ENCODE data around the gene TMEM116.
"Not testable (repeated sequence)": the region's sequence is repeated elsewhere in the genome, so short reads cannot be mapped to it uniquely, and the experiment has no call there.

Gene TMEM116

DNA sequence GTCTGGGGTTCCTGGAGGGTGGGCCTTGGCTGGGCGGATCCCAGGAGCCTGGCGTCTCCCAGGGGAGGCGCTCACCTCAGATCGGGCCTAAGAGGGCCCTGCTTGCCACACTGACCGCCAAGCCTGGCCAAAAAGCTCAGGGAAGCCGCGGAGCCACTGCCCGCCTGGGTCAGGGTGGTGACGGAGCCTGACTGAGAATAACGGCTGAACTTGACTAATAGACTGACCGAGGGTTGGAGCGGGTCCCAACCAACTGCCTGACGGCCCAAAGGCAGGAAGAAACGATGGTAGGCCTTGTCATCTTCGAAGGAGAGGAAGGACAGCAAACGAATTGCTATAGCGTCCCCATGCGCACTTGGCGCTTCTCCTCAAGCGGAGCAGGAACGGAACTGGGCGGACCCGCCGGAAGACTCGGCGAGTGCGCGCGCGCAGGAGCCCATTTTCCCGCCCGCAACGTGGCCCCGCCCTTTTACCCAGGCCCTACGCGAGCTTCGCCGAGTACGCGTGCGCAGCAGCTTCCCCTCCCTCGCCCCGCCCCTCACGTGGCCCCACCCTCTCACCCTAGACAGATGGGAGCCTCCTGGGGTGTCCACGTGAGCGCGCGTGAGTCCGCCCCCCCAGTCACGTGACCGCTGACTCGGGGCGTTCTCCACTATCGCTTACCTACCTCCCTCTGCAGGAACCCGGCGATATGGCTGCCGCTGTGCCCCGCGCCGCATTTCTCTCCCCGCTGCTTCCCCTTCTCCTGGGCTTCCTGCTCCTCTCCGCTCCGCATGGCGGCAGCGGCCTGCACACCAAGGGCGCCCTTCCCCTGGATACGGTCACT lies at the start of gene TMEM116, which contains the start of gene ERP29:
Gene TMEM116, minus strand, starts transcription at position 391 of the 826 bp plus-strand sequence. CDS start 7,895 bp downstream, outside the sequence.
Gene ERP29, plus strand, starts transcription at position 652 of the 826 bp plus-strand sequence. Its CDS starts 40 bp downstream, at position 692.
- H3K36me3 ChIP-seq (ENCODE audit: control insufficient read depth, insufficient read depth, low read length): no peaks in the 10 kb centered on the region
- no peak within 1 kb of the TSS for H3K27ac ChIP-seq (ENCODE audit: low read length)
- H3K4me3 ChIP-seq (ENCODE audit: low read length): peak within 1 kb of the TSS; percentile 92
- no peaks in the 10 kb centered on the region for H3K27me3 ChIP-seq (ENCODE audit: control insufficient read depth, insufficient read depth, low read length)
- H3K4me1 ChIP-seq (ENCODE audit: control insufficient read depth, insufficient read depth, low read length): peaks cover 2% of the 10 kb centered on the region
- WGBS (ENCODE audit: insufficient coverage, insufficient read length): no CpG with 5 or more reads among the region's 67 CpGs
- no peaks in the 10 kb centered on the region for H3K9me3 ChIP-seq (ENCODE audit: control insufficient read depth, insufficient read depth, low read length)
- peak; percentile 98 for DNase-seq (ENCODE audit: low read depth, low spot score)

- no peak for DNase-seq (ENCODE audit: low read depth, low spot score)
- H3K27me3 ChIP-seq (ENCODE audit: control insufficient read depth, insufficient read depth, low read length): no peaks in the 10 kb centered on the region
- no peak overlapping the region for H3K27ac ChIP-seq (ENCODE audit: low read length)
- H3K4me3 ChIP-seq (ENCODE audit: low read length): no peak overlapping the region
- no peaks in the 10 kb centered on the region for H3K9me3 ChIP-seq (ENCODE audit: control insufficient read depth, insufficient read depth, low read length)
- H3K4me1 ChIP-seq (ENCODE audit: control insufficient read depth, insufficient read depth, low read length): no peaks in the 10 kb centered on the region
- peaks cover 8% of the 10 kb centered on the region; the same call in 1 of the 2 replicates for H3K36me3 ChIP-seq (ENCODE audit: control insufficient read depth, insufficient read depth, low read length)
- WGBS (ENCODE audit: insufficient coverage, insufficient read length): no CpG with 5 or more reads among the region's 2 CpGs
Observed at GRCh38 chr12:112061137-112061536, 48.2 kb upstream of the TMEM116 start.

- Histone ChIP-seq H3K4me3 (ENCODE audit: low read length) (no peak overlapping the region), H3K9me3 (ENCODE audit: control insufficient read depth, insufficient read depth, low read length) (no peaks in the 10 kb centered on the region), H3K27ac (ENCODE audit: low read length) (no peak overlapping the region), H3K27me3 (ENCODE audit: control insufficient read depth, insufficient read depth, low read length) (no peaks in the 10 kb centered on the region), H3K36me3 (ENCODE audit: control insufficient read depth, insufficient read depth, low read length) (peaks cover 13% of the 10 kb centered on the region; the same call in 1 of the 2 replicates), H3K4me1 (ENCODE audit: control insufficient read depth, insufficient read depth, low read length) (no peaks in the 10 kb centered on the region)
- DNase-seq (ENCODE audit: low read depth, low spot score): no peak
- no CpG with 5 or more reads among the region's 13 CpGs for WGBS (ENCODE audit: insufficient coverage, insufficient read length)
Observed at GRCh38 chr12:112049351-112049750, 36.4 kb upstream of the TMEM116 start.

GRCh38 chr12:112046003-112046402 lies 33.0 kb upstream of the TMEM116 start:
- Histone ChIP-seq H3K27ac (ENCODE audit: low read length) (no peak overlapping the region), H3K9me3 (ENCODE audit: control insufficient read depth, insufficient read depth, low read length) (no peaks in the 10 kb centered on the region), H3K36me3 (ENCODE audit: control insufficient read depth, insufficient read depth, low read length) (peaks cover 14% of the 10 kb centered on the region; the same call in 1 of the 2 replicates), H3K4me1 (ENCODE audit: control insufficient read depth, insufficient read depth, low read length) (no peaks in the 10 kb centered on the region), H3K27me3 (ENCODE audit: control insufficient read depth, insufficient read depth, low read length) (no peaks in the 10 kb centered on the region), H3K4me3 (ENCODE audit: low read length) (no peak overlapping the region)
- WGBS (ENCODE audit: insufficient coverage, insufficient read length): no CpG with 5 or more reads among the region's 4 CpGs
- no peak for DNase-seq (ENCODE audit: low read depth, low spot score)

- H3K27ac ChIP-seq (ENCODE audit: low read length); H3K27me3 ChIP-seq (ENCODE audit: control insufficient read depth, insufficient read depth, low read length); H3K4me3 ChIP-seq (ENCODE audit: low read length); H3K4me1 ChIP-seq (ENCODE audit: control insufficient read depth, insufficient read depth, low read length); DNase-seq (ENCODE audit: low read depth, low spot score); H3K9me3 ChIP-seq (ENCODE audit: control insufficient read depth, insufficient read depth, low read length): not testable (repeated sequence)
- H3K36me3 ChIP-seq (ENCODE audit: control insufficient read depth, insufficient read depth, low read length): peaks cover 10% of the 10 kb centered on the region; the same call in 1 of the 2 replicates
- no CpG with 5 or more reads among the region's 12 CpGs for WGBS (ENCODE audit: insufficient coverage, insufficient read length)
Observed at GRCh38 chr12:112036614-112037013, 23.6 kb upstream of the TMEM116 start.

- no CpG with 5 or more reads among the region's 4 CpGs for WGBS (ENCODE audit: insufficient coverage, insufficient read length)
- Histone ChIP-seq H3K36me3 (ENCODE audit: control insufficient read depth, insufficient read depth, low read length) (peaks cover 10% of the 10 kb centered on the region; the same call in 1 of the 2 replicates), H3K27ac (ENCODE audit: low read length) (no peak overlapping the region), H3K4me1 (ENCODE audit: control insufficient read depth, insufficient read depth, low read length) (no peaks in the 10 kb centered on the region), H3K4me3 (ENCODE audit: low read length) (no peak overlapping the region), H3K9me3 (ENCODE audit: control insufficient read depth, insufficient read depth, low read length) (no peaks in the 10 kb centered on the region), H3K27me3 (ENCODE audit: control insufficient read depth, insufficient read depth, low read length) (no peaks in the 10 kb centered on the region)
- no peak for DNase-seq (ENCODE audit: low read depth, low spot score)
Observed at GRCh38 chr12:112035219-112035785, 22.3 kb upstream of the TMEM116 start.

DNA sequence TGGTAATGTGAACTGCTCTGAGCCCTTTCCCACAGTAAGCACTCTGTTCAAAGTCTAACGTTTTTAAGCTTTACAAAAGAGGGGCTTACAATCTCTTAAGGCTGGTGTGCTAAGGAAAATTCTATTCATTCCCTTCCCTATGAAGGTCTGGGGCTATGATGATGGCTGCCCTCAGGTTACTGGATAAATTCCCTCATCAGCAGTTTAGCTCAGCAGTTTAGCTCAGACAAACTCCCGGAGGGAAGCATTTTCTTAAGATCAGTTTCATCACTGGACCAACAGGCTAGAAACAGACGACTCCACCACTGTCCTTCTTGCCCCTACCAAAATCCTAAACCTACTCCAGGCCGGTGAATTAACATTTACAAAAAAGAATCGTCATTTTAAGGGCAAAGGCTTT lies 19.3 kb upstream of the TMEM116 start:
- WGBS (ENCODE audit: insufficient coverage, insufficient read length): no CpG with 5 or more reads among the region's 5 CpGs
- Histone ChIP-seq H3K4me3 (ENCODE audit: low read length) (no peak overlapping the region), H3K36me3 (ENCODE audit: control insufficient read depth, insufficient read depth, low read length) (peaks cover 7% of the 10 kb centered on the region; the same call in 1 of the 2 replicates), H3K4me1 (ENCODE audit: control insufficient read depth, insufficient read depth, low read length) (no peaks in the 10 kb centered on the region), H3K9me3 (ENCODE audit: control insufficient read depth, insufficient read depth, low read length) (no peaks in the 10 kb centered on the region), H3K27me3 (ENCODE audit: control insufficient read depth, insufficient read depth, low read length) (no peaks in the 10 kb centered on the region), H3K27ac (ENCODE audit: low read length) (no peak overlapping the region)
- DNase-seq (ENCODE audit: low read depth, low spot score): no peak

GRCh38 chr12:112031472-112031871 lies 18.5 kb upstream of the TMEM116 start:
- H3K4me3 ChIP-seq (ENCODE audit: low read length): no peak overlapping the region
- H3K9me3 ChIP-seq (ENCODE audit: control insufficient read depth, insufficient read depth, low read length): no peaks in the 10 kb centered on the region
- no peaks in the 10 kb centered on the region for H3K27me3 ChIP-seq (ENCODE audit: control insufficient read depth, insufficient read depth, low read length)
- H3K36me3 ChIP-seq (ENCODE audit: control insufficient read depth, insufficient read depth, low read length): peaks cover 7% of the 10 kb centered on the region; the same call in 1 of the 2 replicates
- H3K4me1 ChIP-seq (ENCODE audit: control insufficient read depth, insufficient read depth, low read length): no peaks in the 10 kb centered on the region
- H3K27ac ChIP-seq (ENCODE audit: low read length): no peak overlapping the region
- WGBS (ENCODE audit: insufficient coverage, insufficient read length): no CpG with 5 or more reads among the region's 2 CpGs
- no peak for DNase-seq (ENCODE audit: low read depth, low spot score)

DNA sequence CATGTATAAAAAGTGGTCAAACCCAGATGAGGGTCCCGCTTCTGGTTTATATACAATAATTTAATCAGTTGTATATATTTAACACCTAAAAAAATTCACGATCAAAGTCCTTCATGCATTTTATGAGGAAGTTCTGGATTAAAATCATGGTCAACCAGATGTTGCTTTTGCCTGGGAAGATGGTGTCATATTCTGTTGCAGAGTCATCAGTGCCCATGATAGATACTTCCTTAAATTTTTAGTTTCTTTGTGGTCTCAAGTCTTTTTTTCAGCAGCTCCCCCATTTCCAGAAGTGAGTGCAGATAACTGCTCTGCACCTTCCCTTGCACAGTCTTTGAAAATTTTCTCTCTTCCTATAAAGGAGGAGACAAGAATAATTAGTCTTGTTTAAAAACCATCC lies 16.3 kb upstream of the TMEM116 start:
- no peak overlapping the region for H3K27ac ChIP-seq (ENCODE audit: low read length)
- no peaks in the 10 kb centered on the region for H3K9me3 ChIP-seq (ENCODE audit: control insufficient read depth, insufficient read depth, low read length)
- no peaks in the 10 kb centered on the region for H3K27me3 ChIP-seq (ENCODE audit: control insufficient read depth, insufficient read depth, low read length)
- no peaks in the 10 kb centered on the region for H3K4me1 ChIP-seq (ENCODE audit: control insufficient read depth, insufficient read depth, low read length)
- no CpG with 5 or more reads among the region's 2 CpGs for WGBS (ENCODE audit: insufficient coverage, insufficient read length)
- peaks cover 7% of the 10 kb centered on the region; the same call in 1 of the 2 replicates for H3K36me3 ChIP-seq (ENCODE audit: control insufficient read depth, insufficient read depth, low read length)
- DNase-seq (ENCODE audit: low read depth, low spot score): no peak
- no peak overlapping the region for H3K4me3 ChIP-seq (ENCODE audit: low read length)

- Histone ChIP-seq H3K4me1 (ENCODE audit: control insufficient read depth, insufficient read depth, low read length) (no peaks in the 10 kb centered on the region), H3K4me3 (ENCODE audit: low read length) (no peak overlapping the region), H3K27ac (ENCODE audit: low read length) (no peak overlapping the region), H3K9me3 (ENCODE audit: control insufficient read depth, insufficient read depth, low read length) (no peaks in the 10 kb centered on the region), H3K36me3 (ENCODE audit: control insufficient read depth, insufficient read depth, low read length) (peaks cover 18% of the 10 kb centered on the region), H3K27me3 (ENCODE audit: control insufficient read depth, insufficient read depth, low read length) (no peaks in the 10 kb centered on the region)
- DNase-seq (ENCODE audit: low read depth, low spot score): no peak
- 100% methylated on average over 1 of the region's 4 CpGs for WGBS (ENCODE audit: insufficient coverage, insufficient read length)
Observed at GRCh38 chr12:112025808-112026375, 12.9 kb upstream of the TMEM116 start.

Measured in iPS DF 6.9 (cell line).